Heart left ventricle (tissue), 13 donors: ENCODE results near the gene HADHB.

Experiments
- CTCF ChIP-seq, 12 donors: fragments of 200-600 bp; sonication (generic) in 4 of 12; IDR thresholded peaks; one replicate each; pipeline versions ENCODE4 v1.5.0 to v1.8.0; 2018 to 2022; ENCODE audit warnings: antibody characterized with exemption in 12 of 12, mild to moderate bottlenecking in 5 of 12
- POLR2A ChIP-seq, 2 donors: fragments of 450-650 bp; IDR thresholded peaks; one replicate each; pipeline ENCODE4 v1.6.1; 2017; ENCODE audit warnings: antibody characterized with exemption in 2 of 2, mild to moderate bottlenecking in 2 of 2, moderate library complexity in 2 of 2
- donor health status: ischemic (EF 13 %, LVEDD 7.1; RV severe dilation, severe dysfunction).
- donor health status: DM: no; HTN: yes; CAD: no.
- donor health status: DM: no; HTN: no; CAD: no.
- donor health status: ischemic (EF 25% LVEDD 6.9; RV normal size, moderate dysfunction).
- donor health status: ischemic (EF 25% LVEDD 5.7; RV mildly dilated, moderate dysfunction).
- donor health status: ischemic (EF 35%, LVEDD 5.7; RV mildly dilated, moderate dysfunction).
- donor health status: nonischemic (EF 11% LVEDD 7.7; RV severe dilation, severe dysfunction).
- donor health status: DM: yes; HTN: yes; CAD: no.
- donor health status: PGD.
- donor health status: ischemic (EF 29% LVEDD 5.4; RV normal size, mild dysfunction).
- donor health status: nonischemic (EF 23%, LVEDD 6.1; RV moderate dilation, normal function).

- TF ChIP-seq CTCF (IDR thresholded peaks at IDR 0.05), result no peak
- TF ChIP-seq POLR2A (IDR thresholded peaks at IDR 0.05), result no peak
Measured at GRCh38 chr2:26217720-26218119, 27.0 kb upstream of the HADHB start.
